Measurements from ENCODE around the gene TMPRSS11A.

- TF ChIP-seq, protein P1, sequence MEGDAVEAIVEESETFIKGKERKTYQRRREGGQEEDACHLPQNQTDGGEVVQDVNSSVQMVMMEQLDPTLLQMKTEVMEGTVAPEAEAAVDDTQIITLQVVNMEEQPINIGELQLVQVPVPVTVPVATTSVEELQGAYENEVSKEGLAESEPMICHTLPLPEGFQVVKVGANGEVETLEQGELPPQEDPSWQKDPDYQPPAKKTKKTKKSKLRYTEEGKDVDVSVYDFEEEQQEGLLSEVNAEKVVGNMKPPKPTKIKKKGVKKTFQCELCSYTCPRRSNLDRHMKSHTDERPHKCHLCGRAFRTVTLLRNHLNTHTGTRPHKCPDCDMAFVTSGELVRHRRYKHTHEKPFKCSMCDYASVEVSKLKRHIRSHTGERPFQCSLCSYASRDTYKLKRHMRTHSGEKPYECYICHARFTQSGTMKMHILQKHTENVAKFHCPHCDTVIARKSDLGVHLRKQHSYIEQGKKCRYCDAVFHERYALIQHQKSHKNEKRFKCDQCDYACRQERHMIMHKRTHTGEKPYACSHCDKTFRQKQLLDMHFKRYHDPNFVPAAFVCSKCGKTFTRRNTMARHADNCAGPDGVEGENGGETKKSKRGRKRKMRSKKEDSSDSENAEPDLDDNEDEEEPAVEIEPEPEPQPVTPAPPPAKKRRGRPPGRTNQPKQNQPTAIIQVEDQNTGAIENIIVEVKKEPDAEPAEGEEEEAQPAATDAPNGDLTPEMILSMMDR (IDR thresholded peaks at IDR 0.05) = no peak
- TF ChIP-seq POLR2A (IDR thresholded peaks at IDR 0.05) = no peak
Observed at GRCh38 chr4:67897686-67898085, 65.6 kb downstream of the TMPRSS11A start.

Data from adrenal gland (tissue), 5 donors.